Endothelial cell of umbilical vein (primary cell): ENCODE results near the gene C19orf25. TPM values are rescaled to one million over a fixed set of nuclear protein-coding genes. Genes with fewer than 3 reads are reported as not detected.

Experiments used
- BruUV-seq: library from RNA; stranded (reverse); fragments of 400-500 nt; replicated peaks from 2 replicates; lab custom pipeline; 2021; lab: Mats Ljungman, UMichigan
- CTCF ChIA-PET: fragments of 300-600, 350-600 bp; sonication (Branson Sonifier 250); formaldehyde crosslinking; loops from one replicate; lab custom pipeline; 2021; ENCODE audit warnings: antibody characterized with exemption, inconsistent platforms; lab: Charles Lee
- POLR2A ChIA-PET: fragments of 300-600, 350-600 bp; sonication (Branson Sonifier 250); formaldehyde crosslinking; loops from one replicate; lab custom pipeline; 2021; ENCODE audit warnings: antibody characterized with exemption, inconsistent platforms; lab: Charles Lee
- DNase-seq: peaks from one replicate; pipeline ENCODE4 v3.0.0-alpha.2; 2011; ENCODE audit warnings: low read depth, low spot score
- FAIRE-seq: peaks from 2 replicates; lab custom pipeline; 2011; peaks lifted over from hg19 to GRCh38; lab: Jason Lieb, UNC
- H2AFZ ChIP-seq: 2 replicates; pipeline ENCODE4 v1.6.0; 2012; ENCODE audit warnings: low read depth, low read length, control low read depth, inconsistent platforms
- H3K27ac ChIP-seq: 2 replicates; pipeline ENCODE4 v1.5.1; 2011; ENCODE audit warnings: low read depth, mild to moderate bottlenecking, control low read depth, low read length, moderate library complexity; ENCODE audit not compliant: insufficient read depth
- H3K27me3 ChIP-seq, 2 experiments: 2 replicates each; pipeline versions ENCODE4 v1.6.0 to v1.6.1; 2011; ENCODE audit warnings: low read length in 2 of 2, mixed read lengths in 1 of 2; ENCODE audit not compliant: control insufficient read depth in 2 of 2, insufficient read depth in 2 of 2
- H3K36me3 ChIP-seq, 2 experiments: 2 replicates in 1 of 2; 3 replicates in 1 of 2; pipeline ENCODE4 v1.5.1; 2011; ENCODE audit warnings: low read length in 2 of 2, mild to moderate bottlenecking in 1 of 2, moderate library complexity in 1 of 2; ENCODE audit not compliant: control insufficient read depth in 2 of 2, insufficient read depth in 2 of 2; ENCODE audit errors: extremely low read depth in 1 of 2
- H3K4me1 ChIP-seq: 3 replicates; pipeline ENCODE4 v1.5.1; 2011; ENCODE audit warnings: mild to moderate bottlenecking, low read length; ENCODE audit not compliant: control insufficient read depth, insufficient read depth; ENCODE audit errors: extremely low read depth
- H3K4me2 ChIP-seq: 2 replicates; pipeline ENCODE4 v1.6.1; 2011; ENCODE audit warnings: low read length, control low read depth, mixed read lengths; ENCODE audit not compliant: insufficient read depth
- H3K4me3 ChIP-seq, 3 experiments: fragments of 200-600 bp in 1 of 3; sonication (generic), shearing (Covaris generic) in 1 of 3; replicated peaks in 1 of 3; 2 replicates each; pipeline ENCODE4 v1.5.1; 2011 to 2016; ENCODE audit warnings: control low read depth in 3 of 3, low read length in 3 of 3, mild to moderate bottlenecking in 2 of 3, inconsistent platforms in 1 of 3, low read depth in 1 of 3, moderate library complexity in 1 of 3; ENCODE audit not compliant: insufficient read depth in 1 of 3
- H3K79me2 ChIP-seq: 2 replicates; pipeline ENCODE4 v1.6.0; 2012; ENCODE audit warnings: low read length, inconsistent platforms; ENCODE audit not compliant: control insufficient read depth, insufficient read depth
- H3K9ac ChIP-seq: replicated peaks from 2 replicates; pipeline ENCODE3; 2011; ENCODE audit warnings: low read length, control low read depth; ENCODE audit not compliant: insufficient read depth; ENCODE audit errors: extremely low read depth
- H3K9me1 ChIP-seq: replicated peaks from 3 replicates; pipeline ENCODE4 v1.6.0; 2011; ENCODE audit warnings: mild to moderate bottlenecking, low read length; ENCODE audit not compliant: control insufficient read depth, insufficient read depth; ENCODE audit errors: extremely low read depth
- H3K9me3 ChIP-seq: replicated peaks from 2 replicates; pipeline ENCODE4 v1.5.1; 2012; ENCODE audit warnings: low read length, inconsistent platforms; ENCODE audit not compliant: control insufficient read depth, insufficient read depth
- H4K20me1 ChIP-seq: replicated peaks from 2 replicates; pipeline ENCODE3; 2011; ENCODE audit warnings: mild to moderate bottlenecking, low read length; ENCODE audit not compliant: control insufficient read depth, insufficient read depth; ENCODE audit errors: extremely low read depth
- EZH2 ChIP-seq: IDR thresholded peaks from 2 replicates; pipeline ENCODE4 v1.6.1; 2012; ENCODE audit warnings: borderline replicate concordance, low read depth, mild to moderate bottlenecking, moderate library complexity, low read length, inconsistent platforms; ENCODE audit not compliant: severe bottlenecking
- GATA2 ChIP-seq: IDR thresholded peaks from 2 replicates; pipeline ENCODE4 v1.7.0; 2011; ENCODE audit warnings: low read depth, mild to moderate bottlenecking, moderate library complexity, mixed read lengths, low read length; ENCODE audit not compliant: insufficient read length, insufficient read depth
- dilution Hi-C: fragments of 300-500 bp; cut with MboI; formaldehyde crosslinking; loops from one replicate; pipeline ENCODE4 v1.15.0; 2019; ENCODE audit warnings: low sequenced_read_pairs; ENCODE audit not compliant: extremely low pct_ligation_motif_present
- intact Hi-C: fragments of 100-400 bp; cut with micrococcal nuclease; formaldehyde crosslinking; loops from one replicate; pipeline ENCODE4 v1.10.0; 2022
- polyA plus RNA-seq, 4 experiments: library from polyadenylated mRNA; depleted of rRNA in 3 of 4; stranded (reverse) in 3 of 4; unstranded in 1 of 4; fragments of >200 nt; gene quantifications; 2 replicates each; pipeline versions ENCODE4 v1.2.1 to v1.2.3, GENCODE V29; 2011 to 2012; ENCODE audit warnings: missing spikeins in 1 of 4
- total RNA-seq: library from RNA; stranded (reverse); gene quantifications from 2 replicates; pipeline ENCODE4 v1.2.3, GENCODE V29; 2021
- TF ChIP-seq, protein P1 (sequence below), 2 donors: IDR thresholded peaks; 1 replicate in 1 of 2; 2 replicates in 1 of 2; pipeline ENCODE4 v1.5.1; 2011; ENCODE audit warnings: low read length in 2 of 2, mild to moderate bottlenecking in 2 of 2, moderate library complexity in 2 of 2, control low read depth in 1 of 2, inconsistent platforms in 1 of 2, low read depth in 1 of 2; ENCODE audit not compliant: insufficient read depth in 1 of 2; ENCODE audit errors: extremely low read depth in 1 of 2

C19orf25 gene
- total and polyA plus RNA-seq, 2 donors (not counting 3 experiments of a cell fraction or from before 2014, with no cell fraction given), result 28.0 to 34.6 TPM

DNA sequence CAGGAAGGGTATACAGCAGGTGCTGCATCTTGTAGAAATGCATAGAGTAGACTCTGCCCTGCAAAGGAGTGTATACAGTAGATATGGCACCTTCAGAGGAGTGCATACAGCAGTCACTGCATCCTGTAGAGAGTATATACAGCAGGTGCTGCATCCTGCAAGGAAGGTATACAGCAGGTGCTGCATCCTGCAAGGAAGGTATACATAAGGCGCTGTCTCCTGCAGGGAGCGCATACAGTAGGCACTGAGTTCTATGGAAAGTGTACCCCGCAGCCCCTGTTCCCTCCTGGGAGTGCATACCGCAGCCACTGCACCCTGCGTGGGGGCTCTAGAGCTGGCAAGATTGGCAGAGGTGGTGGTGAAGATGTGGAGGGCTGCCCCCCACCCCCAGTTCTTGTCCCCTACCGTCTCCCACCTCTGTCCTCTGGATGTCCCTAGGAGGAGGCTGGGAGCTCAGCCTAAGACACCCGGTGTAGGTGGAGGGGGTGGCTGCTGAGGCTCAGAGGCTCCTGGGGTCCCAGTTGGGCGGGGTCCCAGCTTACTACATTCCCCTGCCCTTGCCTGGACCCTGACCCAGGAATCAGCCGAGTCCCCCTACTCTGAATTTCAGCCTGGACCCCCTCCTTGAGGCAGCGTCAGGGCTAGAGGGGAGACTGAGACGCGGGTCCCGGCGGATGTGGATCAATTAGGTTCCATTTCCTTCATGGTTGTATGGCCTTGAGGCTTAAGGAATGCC lies 36.1 kb upstream of the C19orf25 start:
- Histone ChIP-seq H3K27me3 (peaks cover 5 to 8% of the 10 kb centered on the region in 2 experiments), H3K9me1 (no peaks in the 10 kb centered on the region), H3K79me2 (no peaks in the 10 kb centered on the region), H3K36me3 (no peaks in the 10 kb centered on the region), H3K27ac (no peak overlapping the region), H3K4me3 (no peak overlapping the region), H3K4me1 (no peaks in the 10 kb centered on the region), H2AFZ (no peak overlapping the region), H3K4me2 (no peak overlapping the region), H4K20me1 (no peaks in the 10 kb centered on the region), H3K9ac (no peak overlapping the region), H3K9me3 (no peaks in the 10 kb centered on the region)
- dilution Hi-C loops, result no loop called here
- FAIRE-seq (no peak), DNase-seq (no peak)
- BruUV-seq, result no TSS peak
- ChIA-PET CTCF (interaction anchor here (0.6 to 1.3 kb wide), 6 partner anchors 20 to 235 kb away, joined by 3 to 5 read pairs (median 4); no protein-coding TSS in a partner anchor), POLR2A (interaction anchor here (0.6 kb wide), 1 partner anchor 24 kb away, joined by 9 read pairs; the partner anchor contains the start of gene REEP6)
- TF ChIP-seq GATA2 (no peak), EZH2 (no peak)
- TF ChIP-seq, protein P1, sequence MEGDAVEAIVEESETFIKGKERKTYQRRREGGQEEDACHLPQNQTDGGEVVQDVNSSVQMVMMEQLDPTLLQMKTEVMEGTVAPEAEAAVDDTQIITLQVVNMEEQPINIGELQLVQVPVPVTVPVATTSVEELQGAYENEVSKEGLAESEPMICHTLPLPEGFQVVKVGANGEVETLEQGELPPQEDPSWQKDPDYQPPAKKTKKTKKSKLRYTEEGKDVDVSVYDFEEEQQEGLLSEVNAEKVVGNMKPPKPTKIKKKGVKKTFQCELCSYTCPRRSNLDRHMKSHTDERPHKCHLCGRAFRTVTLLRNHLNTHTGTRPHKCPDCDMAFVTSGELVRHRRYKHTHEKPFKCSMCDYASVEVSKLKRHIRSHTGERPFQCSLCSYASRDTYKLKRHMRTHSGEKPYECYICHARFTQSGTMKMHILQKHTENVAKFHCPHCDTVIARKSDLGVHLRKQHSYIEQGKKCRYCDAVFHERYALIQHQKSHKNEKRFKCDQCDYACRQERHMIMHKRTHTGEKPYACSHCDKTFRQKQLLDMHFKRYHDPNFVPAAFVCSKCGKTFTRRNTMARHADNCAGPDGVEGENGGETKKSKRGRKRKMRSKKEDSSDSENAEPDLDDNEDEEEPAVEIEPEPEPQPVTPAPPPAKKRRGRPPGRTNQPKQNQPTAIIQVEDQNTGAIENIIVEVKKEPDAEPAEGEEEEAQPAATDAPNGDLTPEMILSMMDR (IDR thresholded peaks at IDR 0.05; ENCODE audit: extremely low read depth in 1 of 2, insufficient read depth in 1 of 2, low read depth in 1 of 2, low read length in 2 of 2), result no peak
- intact Hi-C loops, result loop anchor here (5.0 kb wide), 1 partner anchor 233 kb away; no protein-coding TSS in a partner anchor
